ENCODE data around the gene ASAP2. TPM values are rescaled to one million over a fixed set of nuclear protein-coding genes. Genes with fewer than 3 reads are reported as not detected.

ASAP2 gene
- total RNA-seq, 4 donors from 2014 or later, result 28.2 to 38.0 (median 31.7) TPM

- Histone ChIP-seq H3K27ac (peak overlapping the region in 1 of 4 donors; percentile 50), H3K27me3 (no peaks in the 10 kb centered on the region), H3K9me3 (no peaks in the 10 kb centered on the region), H3K4me1 (peaks cover 0 to 66% (median 27%) of the 10 kb centered on the region in 4 donors), H3K36me3 (no peaks in the 10 kb centered on the region), H3K4me3 (no peak overlapping the region)
- no peak for TF ChIP-seq CTCF (IDR thresholded peaks at IDR 0.05)
- 42 to 46% methylated on average over 4 of the region's 4 CpGs for WGBS, 2 donors
- DNase-seq (ENCODE audit: low spot score in 2 of 2), result no peak
Observed at GRCh38 chr2:9219027-9219445, 12.4 kb downstream of the ASAP2 start.

GRCh38 chr2:9220201-9220600 lies 13.6 kb downstream of the ASAP2 start:
- Histone ChIP-seq H3K4me3 (no peak overlapping the region), H3K27ac (no peak overlapping the region), H3K27me3 (no peaks in the 10 kb centered on the region), H3K9me3 (no peaks in the 10 kb centered on the region), H3K4me1 (peaks cover 0 to 62% (median 25%) of the 10 kb centered on the region in 4 donors), H3K36me3 (no peaks in the 10 kb centered on the region)
- TF ChIP-seq CTCF (IDR thresholded peaks at IDR 0.05), result no peak
- no peak for DNase-seq (ENCODE audit: low spot score in 2 of 2)

GRCh38 chr2:9221223-9221622 lies 14.6 kb downstream of the ASAP2 start:
- H3K27me3 ChIP-seq, result no peaks in the 10 kb centered on the region
- H3K4me1 ChIP-seq, result peaks cover 0 to 63% (median 20%) of the 10 kb centered on the region in 4 donors
- H3K27ac ChIP-seq, result no peak overlapping the region
- DNase-seq (ENCODE audit: low spot score in 2 of 2), result no peak
- no peaks in the 10 kb centered on the region for H3K9me3 ChIP-seq
- TF ChIP-seq EP300 (IDR thresholded peaks at IDR 0.05), result peak in 1 of 2 donors; percentile 16
- no peak for TF ChIP-seq CTCF (IDR thresholded peaks at IDR 0.05)
- TF ChIP-seq POLR2A (IDR thresholded peaks at IDR 0.05), result no peak
- no peak overlapping the region for H3K4me3 ChIP-seq
- whole genome bisulfite sequencing, 2 donors, result 50 to 71% methylated on average over 1 of the region's 1 CpG
- H3K36me3 ChIP-seq, result no peaks in the 10 kb centered on the region

- peaks cover 0 to 67% (median 20%) of the 10 kb centered on the region in 4 donors for H3K4me1 ChIP-seq
- no peak for TF ChIP-seq CTCF (IDR thresholded peaks at IDR 0.05)
- no peak for TF ChIP-seq POLR2A (IDR thresholded peaks at IDR 0.05)
- TF ChIP-seq EP300 (IDR thresholded peaks at IDR 0.05), result no peak
- DNase-seq (ENCODE audit: low spot score in 2 of 2), result no peak
- WGBS, 2 donors, result 62 to 65% methylated on average over 8 to 9 of the region's 9 CpGs
- peak overlapping the region in 1 of 4 donors; percentile 38 for H3K27ac ChIP-seq
- no peaks in the 10 kb centered on the region for H3K27me3 ChIP-seq
- H3K36me3 ChIP-seq, result no peaks in the 10 kb centered on the region
- H3K4me3 ChIP-seq, result no peak overlapping the region
- no peaks in the 10 kb centered on the region for H3K9me3 ChIP-seq
Observed at GRCh38 chr2:9222239-9222892, 15.8 kb downstream of the ASAP2 start.

GRCh38 chr2:9222893-9223287 lies 16.3 kb downstream of the ASAP2 start:
- no peaks in the 10 kb centered on the region for H3K36me3 ChIP-seq
- peaks cover 0 to 70% (median 20%) of the 10 kb centered on the region in 4 donors for H3K4me1 ChIP-seq
- 72 to 73% methylated on average over 2 of the region's 2 CpGs for WGBS, 2 donors
- H3K27me3 ChIP-seq, result no peaks in the 10 kb centered on the region
- peak overlapping the region in 1 of 4 donors; percentile 38 for H3K27ac ChIP-seq
- H3K4me3 ChIP-seq, result no peak overlapping the region
- H3K9me3 ChIP-seq, result no peaks in the 10 kb centered on the region
- TF ChIP-seq EP300 (IDR thresholded peaks at IDR 0.05), result no peak
- DNase-seq (ENCODE audit: low spot score in 2 of 2), result no peak

GRCh38 chr2:9225806-9226205 lies 19.2 kb downstream of the ASAP2 start:
- Histone ChIP-seq H3K9me3 (no peaks in the 10 kb centered on the region), H3K4me1 (peaks cover 0 to 90% (median 31%) of the 10 kb centered on the region in 4 donors), H3K27me3 (no peaks in the 10 kb centered on the region), H3K4me3 (no peak overlapping the region), H3K36me3 (no peaks in the 10 kb centered on the region), H3K27ac (no peak overlapping the region)
- DNase-seq (ENCODE audit: low spot score in 2 of 2), result no peak
- no peak for TF ChIP-seq CTCF (IDR thresholded peaks at IDR 0.05)
- no peak for TF ChIP-seq EP300 (IDR thresholded peaks at IDR 0.05)
- 82 to 86% methylated on average over 10 of the region's 10 CpGs for WGBS, 2 donors

All from tibial nerve (tissue), 4 donors.